IMR-90 (cell line): ENCODE results near the gene LCE1D.

Experiments
- BHLHE40 ChIP-seq: fragments of 150-350 bp; IDR thresholded peaks from 2 replicates; pipeline ENCODE4 v1.6.1; 2016; ENCODE audit warnings: mild to moderate bottlenecking, low read depth, low read length
- CEBPB ChIP-seq: IDR thresholded peaks from 2 replicates; pipeline ENCODE4 v1.6.1; 2012; ENCODE audit warnings: low read depth, low read length, improper control_type of control experiment
- CHD1 ChIP-seq: IDR thresholded peaks from 2 replicates; pipeline ENCODE4 v1.6.1; 2012; ENCODE audit warnings: low read depth, low read length, improper control_type of control experiment
- CTCF ChIP-seq: conservative IDR thresholded peaks from 2 replicates; pipeline ENCODE4 v1.5.1; 2012; ENCODE audit warnings: mild to moderate bottlenecking, low read depth, low read length, improper control_type of control experiment
- ELK1 ChIP-seq: fragments of 150-350 bp; IDR thresholded peaks from 2 replicates; pipeline ENCODE4 v1.6.1; 2016; ENCODE audit warnings: low read depth, mild to moderate bottlenecking, low read length, moderate library complexity, borderline replicate concordance
- MAFK ChIP-seq: IDR thresholded peaks from 2 replicates; pipeline ENCODE4 v1.6.1; 2012; ENCODE audit warnings: low read depth, low read length, improper control_type of control experiment
- MAZ ChIP-seq: IDR thresholded peaks from 2 replicates; pipeline ENCODE4 v1.6.1; 2012; ENCODE audit warnings: low read depth, mild to moderate bottlenecking, low read length, improper control_type of control experiment, moderate library complexity, borderline replicate concordance
- MXI1 ChIP-seq: IDR thresholded peaks from 2 replicates; pipeline ENCODE4 v1.6.1; 2012; ENCODE audit warnings: low read depth, mild to moderate bottlenecking, low read length, moderate library complexity, borderline replicate concordance
- NFE2L2 ChIP-seq: fragments of 150-350 bp; IDR thresholded peaks from 2 replicates; pipeline ENCODE4 v1.6.1; 2016; ENCODE audit warnings: low read depth, mild to moderate bottlenecking, low read length
- POLR2A ChIP-seq: IDR thresholded peaks from 2 replicates; pipeline ENCODE4 v1.6.1; 2012; ENCODE audit warnings: mild to moderate bottlenecking, low read depth, low read length
- RAD21 ChIP-seq: IDR thresholded peaks from 2 replicates; pipeline ENCODE4 v1.6.1; 2012; ENCODE audit warnings: low read length, improper control_type of control experiment
- RFX5 ChIP-seq: IDR thresholded peaks from 2 replicates; pipeline ENCODE4 v1.8.0; 2012; ENCODE audit warnings: low read depth, mild to moderate bottlenecking, low read length, moderate library complexity
- SMC3 ChIP-seq: fragments of 150-350 bp; IDR thresholded peaks from 2 replicates; pipeline ENCODE4 v1.6.1; 2016; ENCODE audit warnings: low read depth, mild to moderate bottlenecking, antibody characterized with exemption, low read length, moderate library complexity

GRCh38 chr1:152756872-152757271 is 39.6 kb upstream of the LCE1D start:
- TF ChIP-seq ELK1 = no peak
- no peak for TF ChIP-seq POLR2A
- no peak for TF ChIP-seq MAFK
- no peak for TF ChIP-seq CTCF
- TF ChIP-seq MXI1 = no peak
- TF ChIP-seq RFX5 = no peak
- no peak for TF ChIP-seq SMC3
- no peak for TF ChIP-seq RAD21
- TF ChIP-seq BHLHE40 = no peak
- no peak for TF ChIP-seq MAZ
- no peak for TF ChIP-seq CEBPB
- TF ChIP-seq CHD1 = no peak
- 0 out of 2 replicates have a peak, but pooled peaks have one; percentile 14 for TF ChIP-seq NFE2L2
